Ovary (tissue), 9 donors: Measurements from ENCODE around the gene SYNDIG1L. TPM values are rescaled to one million over a fixed set of nuclear protein-coding genes. Genes with fewer than 3 reads are reported as not detected.

Experiments used
- DNase-seq, 5 donors: peaks; one replicate each; pipeline ENCODE4 v3.0.0-alpha.2; 2019 to 2020
- H3K27ac ChIP-seq, 2 donors: fragments of 200-600 bp; one replicate each; pipeline versions ENCODE4 v1.5.1 to v1.8.0; 2019 to 2022
- H3K27me3 ChIP-seq: fragments of 200-600 bp; one replicate; pipeline ENCODE4 v1.8.0; 2022
- H3K36me3 ChIP-seq: fragments of 200-600 bp; sonication (generic); one replicate; pipeline ENCODE4 v1.5.1; 2019
- H3K4me1 ChIP-seq: one replicate; pipeline ENCODE4 v1.8.1; 2013; ENCODE audit warnings: mild to moderate bottlenecking, moderate library complexity; ENCODE audit not compliant: insufficient read depth
- H3K4me3 ChIP-seq: fragments of 200-600 bp; sonication (generic); one replicate; pipeline ENCODE4 v1.5.1; 2017
- H3K9me3 ChIP-seq, 2 donors: fragments of 200-600 bp in 1 of 2; sonication (generic) in 1 of 2; one replicate each; pipeline versions ENCODE4 v1.5.1 to v1.8.1; 2013 to 2019; ENCODE audit warnings: mild to moderate bottlenecking in 1 of 2, moderate library complexity in 1 of 2
- EP300 ChIP-seq: sonication (generic); formaldehyde crosslinking; IDR thresholded peaks from one replicate; pipeline ENCODE4 v1.6.1; 2017; ENCODE audit warnings: antibody characterized with exemption
- POLR2A ChIP-seq: fragments of 450-650 bp; IDR thresholded peaks from one replicate; pipeline ENCODE4 v1.6.1; 2017; ENCODE audit warnings: antibody characterized with exemption, mild to moderate bottlenecking, moderate library complexity
- WGBS, 3 donors: extraction: QIAGEN DNeasy Blood & Tissue Kit in 1 of 3; methylation state at CpG; one replicate each; pipeline versions ENCODE4 v1.1.5 to v1.1.7; 2013 to 2017; 5-methylcytosine and 5-hydroxymethylcytosine counted together
- intact Hi-C, 4 donors: fragments of 100-400 bp; cut with DNase I; formaldehyde crosslinking; loops; one replicate each; pipeline versions ENCODE4 v1.11.0 to v1.15.1; 2022 to 2023
- polyA plus RNA-seq, 2 donors: library from polyadenylated mRNA; stranded (reverse); fragments of 200-250 nt in 1 of 2; fragments of 350-450 nt in 1 of 2; fragmentation: Illumina TruSeq in 1 of 2; extraction: RNeasy Lipid Tissue Mini Kit (QIAGEN cat#74804) in 1 of 2; gene quantifications; one replicate each; pipeline ENCODE4 v1.2.3, GENCODE V29; 2013 to 2014
- total RNA-seq, 7 donors: library from RNA; depleted of rRNA in 2 of 7; stranded (reverse); fragments of >200 nt in 2 of 7; fragmentation: NEBNext Ultra II Directional in 3 of 7; extraction: Animal tissue kit (Norgen Biotek cat#: 25700) in 3 of 7; gene quantifications; one replicate each; pipeline versions ENCODE4 v1.1.0 to v1.2.4, GENCODE V29; 2016 to 2023
- TF ChIP-seq, protein P1 (sequence below), 3 donors: fragments of 450-650 bp in 2 of 3; fragments of 200-600 bp in 1 of 3; IDR thresholded peaks; one replicate each; pipeline versions ENCODE4 v1.5.1 to v1.8.0; 2016 to 2022; ENCODE audit warnings: antibody characterized with exemption in 3 of 3, mild to moderate bottlenecking in 1 of 3
- donor health status: DM: no; HTN: no; CAD: no; lungs with moderate emphysema.
- donor health status: DM: no; HTN: no; CAD: no.
- donor health status: Bipolar disorder and iron deficiency.
- donor health status: DM: yes; HTN: yes; CAD: no.
- donor health status: DM: no; HTN: no; CAD: no.
- donor health status: DM: yes; HTN: yes; CAD: no.

SYNDIG1L gene
- total and polyA plus RNA-seq, 9 donors = 0.10 to 0.35 (median 0.28) TPM; not detected in 2

DNA sequence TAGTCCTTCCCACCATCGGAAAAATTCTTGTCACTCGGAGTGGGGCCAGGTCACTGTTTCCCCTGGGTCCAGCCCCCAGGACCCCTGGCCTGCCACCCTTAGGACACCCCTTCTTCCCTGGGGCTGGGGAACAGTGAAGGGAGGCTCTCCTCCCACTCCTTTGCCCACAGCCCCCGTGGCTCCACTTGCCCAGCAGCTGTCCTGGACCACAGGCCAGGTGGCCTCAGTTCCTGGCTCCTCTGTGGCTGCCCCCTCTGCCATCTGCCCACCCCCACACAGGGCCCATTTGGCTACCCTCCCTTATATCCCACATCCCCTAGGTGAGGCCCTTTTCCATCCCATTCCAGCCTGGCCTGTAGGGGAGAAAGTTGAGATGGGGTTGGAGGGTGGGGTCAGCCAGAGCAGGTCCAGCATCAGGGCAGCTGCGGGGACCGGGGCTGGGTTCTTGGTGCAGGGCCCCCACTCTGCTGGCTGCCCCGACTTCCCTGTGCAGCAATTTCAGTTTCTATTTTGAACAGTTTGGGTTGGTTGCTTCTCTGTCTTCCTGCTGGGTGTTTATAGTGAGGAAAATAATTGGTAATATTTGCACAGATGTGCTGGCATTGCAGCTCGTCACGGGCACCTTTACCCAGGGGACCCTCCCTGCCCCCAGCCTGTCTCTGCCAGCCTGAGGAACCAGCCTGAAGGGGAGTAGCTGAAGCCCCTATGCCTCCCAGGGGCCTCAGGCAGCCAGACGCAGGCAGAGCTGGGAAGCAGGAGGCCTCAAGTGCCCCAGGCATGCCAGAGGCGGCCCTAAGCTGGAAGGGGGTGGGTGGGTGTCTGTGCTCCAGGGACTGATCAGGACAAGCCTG, 23.4 kb downstream of the SYNDIG1L start:
- no peak for DNase-seq
- intact Hi-C loops = no loop called here
- Histone ChIP-seq H3K9me3 (no peaks in the 10 kb centered on the region), H3K36me3 (no peaks in the 10 kb centered on the region), H3K27ac (no peak overlapping the region), H3K27me3 (no peaks in the 10 kb centered on the region), H3K4me3 (no peak overlapping the region), H3K4me1 (peaks cover 2% of the 10 kb centered on the region)
- WGBS, 3 donors = 48 to 60% (median 60%) methylated on average over 9 to 10 of the region's 10 CpGs
- TF ChIP-seq, protein P1, sequence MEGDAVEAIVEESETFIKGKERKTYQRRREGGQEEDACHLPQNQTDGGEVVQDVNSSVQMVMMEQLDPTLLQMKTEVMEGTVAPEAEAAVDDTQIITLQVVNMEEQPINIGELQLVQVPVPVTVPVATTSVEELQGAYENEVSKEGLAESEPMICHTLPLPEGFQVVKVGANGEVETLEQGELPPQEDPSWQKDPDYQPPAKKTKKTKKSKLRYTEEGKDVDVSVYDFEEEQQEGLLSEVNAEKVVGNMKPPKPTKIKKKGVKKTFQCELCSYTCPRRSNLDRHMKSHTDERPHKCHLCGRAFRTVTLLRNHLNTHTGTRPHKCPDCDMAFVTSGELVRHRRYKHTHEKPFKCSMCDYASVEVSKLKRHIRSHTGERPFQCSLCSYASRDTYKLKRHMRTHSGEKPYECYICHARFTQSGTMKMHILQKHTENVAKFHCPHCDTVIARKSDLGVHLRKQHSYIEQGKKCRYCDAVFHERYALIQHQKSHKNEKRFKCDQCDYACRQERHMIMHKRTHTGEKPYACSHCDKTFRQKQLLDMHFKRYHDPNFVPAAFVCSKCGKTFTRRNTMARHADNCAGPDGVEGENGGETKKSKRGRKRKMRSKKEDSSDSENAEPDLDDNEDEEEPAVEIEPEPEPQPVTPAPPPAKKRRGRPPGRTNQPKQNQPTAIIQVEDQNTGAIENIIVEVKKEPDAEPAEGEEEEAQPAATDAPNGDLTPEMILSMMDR (IDR thresholded peaks at IDR 0.05) = no peak
- TF ChIP-seq EP300 (no peak), POLR2A (no peak)

DNA sequence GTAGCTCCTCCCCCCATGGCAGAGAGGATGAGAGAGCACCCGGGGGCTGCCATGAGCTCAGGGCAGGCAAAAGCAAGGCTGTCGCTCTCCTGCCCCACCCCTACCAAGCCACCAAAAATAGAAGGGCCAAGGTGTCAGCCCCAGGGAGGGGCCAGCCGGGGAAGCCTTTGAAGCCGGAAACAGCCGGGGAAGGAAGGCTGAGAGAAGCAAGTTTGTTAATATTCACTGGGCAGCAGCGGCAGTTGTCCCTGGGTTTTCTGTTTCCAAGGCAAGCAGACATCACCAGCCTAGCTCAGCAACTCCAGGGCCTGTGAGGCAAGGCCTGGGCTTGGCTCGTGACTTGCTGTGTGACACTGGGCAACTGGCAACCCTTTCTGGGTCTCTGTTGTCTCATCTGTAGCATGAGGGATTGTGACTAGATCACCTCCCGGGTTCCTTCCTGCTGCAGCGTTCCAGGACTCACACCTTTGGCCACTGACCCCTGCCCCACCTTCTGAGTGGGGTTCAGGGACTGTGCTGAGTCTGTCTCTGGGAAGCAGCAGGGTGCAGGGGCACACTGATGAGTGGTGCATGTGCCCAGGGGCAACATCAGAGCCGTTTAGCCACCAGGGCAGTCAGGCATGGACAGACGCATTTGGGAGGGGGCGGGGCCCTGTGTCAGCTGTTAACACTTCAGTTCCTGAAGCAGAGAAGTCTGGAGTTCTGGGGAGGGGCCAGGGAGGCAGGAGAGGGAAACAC, 24.3 kb downstream of the SYNDIG1L start:
- H3K27me3 ChIP-seq = no peaks in the 10 kb centered on the region
- H3K27ac ChIP-seq = no peak overlapping the region
- H3K4me1 ChIP-seq = peaks cover 2% of the 10 kb centered on the region
- DNase-seq = no peak
- H3K4me3 ChIP-seq = no peak overlapping the region
- TF ChIP-seq POLR2A = no peak
- no peak for TF ChIP-seq EP300
- TF ChIP-seq, protein P1 (IDR thresholded peaks at IDR 0.05) = no peak
- intact Hi-C loops = no loop called here
- WGBS, 3 donors = 6 to 8% (median 7%) methylated on average over 12 of the region's 12 CpGs
- no peaks in the 10 kb centered on the region for H3K36me3 ChIP-seq
- no peaks in the 10 kb centered on the region for H3K9me3 ChIP-seq

DNA sequence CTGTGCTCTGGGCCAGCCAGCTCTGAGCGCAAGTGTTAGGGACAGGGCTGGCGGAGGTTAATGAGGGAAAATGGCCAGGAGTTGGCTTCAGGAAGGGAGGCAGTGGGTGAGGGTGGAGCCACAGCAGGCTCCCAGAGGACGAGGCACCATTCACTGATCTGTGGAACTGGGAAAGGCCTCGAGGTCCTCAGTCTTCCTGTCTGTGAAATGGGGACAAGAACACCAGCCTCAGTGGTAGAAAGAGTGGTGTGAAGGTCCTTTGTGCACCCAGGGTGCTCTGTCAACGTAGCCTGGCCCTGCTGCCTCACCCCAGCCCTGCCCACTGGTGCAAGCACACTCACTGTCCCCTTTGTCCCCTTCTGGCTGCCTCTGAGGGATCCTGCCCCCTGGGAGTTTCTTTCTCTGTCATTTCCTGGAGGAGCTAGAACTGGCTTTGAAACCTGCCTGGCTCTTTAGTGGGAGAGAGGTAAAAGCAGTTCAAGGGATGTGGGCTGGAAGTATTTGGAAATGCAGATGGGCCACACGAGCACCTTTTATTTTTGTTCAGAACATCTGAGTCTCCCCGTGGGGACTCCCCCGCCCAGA, 25.0 kb downstream of the SYNDIG1L start:
- H3K9me3 ChIP-seq = no peaks in the 10 kb centered on the region
- intact Hi-C loops = no loop called here
- H3K36me3 ChIP-seq = no peaks in the 10 kb centered on the region
- WGBS, 3 donors = 39 to 45% (median 40%) methylated on average over 8 of the region's 8 CpGs
- H3K27me3 ChIP-seq = no peaks in the 10 kb centered on the region
- peaks cover 2% of the 10 kb centered on the region for H3K4me1 ChIP-seq
- no peak for TF ChIP-seq POLR2A
- TF ChIP-seq, protein P1 (IDR thresholded peaks at IDR 0.05) = no peak
- TF ChIP-seq EP300 = no peak
- DNase-seq = no peak
- no peak overlapping the region for H3K27ac ChIP-seq
- H3K4me3 ChIP-seq = no peak overlapping the region

DNA sequence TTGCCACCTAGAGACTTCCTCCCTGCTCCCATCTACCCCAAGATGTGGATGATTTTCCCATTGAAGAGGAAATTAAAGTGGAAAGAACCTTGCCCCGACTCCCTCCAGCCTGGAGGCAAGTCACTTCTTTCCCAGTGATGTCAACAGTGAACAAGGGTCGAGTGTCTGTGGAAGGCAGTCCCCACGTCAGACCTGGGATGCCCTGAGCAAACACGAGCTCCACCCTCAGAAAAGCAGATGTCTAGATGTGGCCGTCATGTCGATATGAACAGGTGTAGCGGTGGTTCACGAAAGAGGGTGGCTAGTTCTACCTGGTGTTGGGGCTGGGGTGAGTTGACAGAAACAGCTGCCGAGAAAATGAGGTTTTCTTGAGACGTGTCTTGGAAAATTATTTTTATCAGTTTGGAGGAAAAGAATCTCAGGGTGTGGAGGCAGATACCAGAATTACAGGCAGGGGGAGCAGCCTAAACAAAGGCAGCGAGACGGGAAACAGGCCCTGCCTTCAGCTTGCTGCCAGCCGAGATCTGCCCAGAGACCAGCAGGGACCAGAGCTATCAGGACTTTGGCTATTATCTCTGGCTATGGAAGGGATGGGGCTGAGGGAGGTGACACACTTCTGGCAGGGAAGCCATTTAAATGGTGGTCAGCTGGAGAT, 25.9 kb downstream of the SYNDIG1L start:
- intact Hi-C loops = no loop called here
- no peak overlapping the region for H3K27ac ChIP-seq
- peaks cover 2% of the 10 kb centered on the region for H3K4me1 ChIP-seq
- no peaks in the 10 kb centered on the region for H3K27me3 ChIP-seq
- no peaks in the 10 kb centered on the region for H3K36me3 ChIP-seq
- H3K4me3 ChIP-seq = no peak overlapping the region
- 35 to 44% (median 40%) methylated on average over 13 of the region's 13 CpGs for WGBS, 3 donors
- no peaks in the 10 kb centered on the region for H3K9me3 ChIP-seq
- TF ChIP-seq, protein P1 (IDR thresholded peaks at IDR 0.05) = no peak
- no peak for TF ChIP-seq POLR2A
- no peak for TF ChIP-seq EP300
- DNase-seq = no peak
